Measurements from ENCODE around the gene COL28A1. TPM values are rescaled to one million over a fixed set of nuclear protein-coding genes. Genes with fewer than 3 reads are reported as not detected.

COL28A1 gene
- total RNA-seq, 1 donor from 2014 or later: 0.28 TPM

DNA sequence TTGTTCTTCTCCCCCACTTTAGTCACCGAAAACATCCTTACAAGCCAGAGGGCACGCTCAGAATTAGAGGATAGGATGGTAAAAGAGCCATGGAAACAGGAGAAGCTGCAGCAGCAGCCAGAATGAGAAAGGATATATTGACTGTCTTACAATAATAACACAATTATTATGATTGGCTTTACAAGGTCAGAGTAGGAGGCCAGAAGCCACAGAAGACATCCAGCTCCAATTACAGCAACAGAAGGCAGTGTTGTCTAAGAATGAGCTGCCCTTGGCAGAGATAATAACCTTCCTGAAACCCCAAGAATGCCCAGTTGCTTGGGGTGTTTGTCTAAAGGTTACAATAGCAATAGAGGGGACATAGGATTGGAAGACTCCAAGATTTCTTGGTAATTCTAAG lies 184.5 kb downstream of the COL28A1 start:
- peaks cover 3% of the 10 kb centered on the region for H3K27me3 Mint-ChIP-seq (ENCODE audit: low read depth)
- DNase-seq (ENCODE audit: low read depth, low spot score): no peak
- no peak overlapping the region for H3K4me3 Mint-ChIP-seq
- no peak overlapping the region for H3K27ac Mint-ChIP-seq (ENCODE audit: unreplicated experiment)
- no peaks in the 10 kb centered on the region for H3K4me1 Mint-ChIP-seq
- no peaks in the 10 kb centered on the region for H3K36me3 Mint-ChIP-seq (ENCODE audit: low read depth)
- no peak for TF ChIP-seq CTCF (conservative IDR thresholded peaks at IDR 0.05)
- no peaks in the 10 kb centered on the region for H3K9me3 Mint-ChIP-seq

GRCh38 chr7:7349156-7349555 lies 186.5 kb downstream of the COL28A1 start:
- Mint-ChIP-seq H3K9me3 (no peaks in the 10 kb centered on the region), H3K27ac (ENCODE audit: unreplicated experiment) (no peak overlapping the region), H3K4me1 (no peaks in the 10 kb centered on the region), H3K27me3 (ENCODE audit: low read depth) (peaks cover 3% of the 10 kb centered on the region), H3K36me3 (ENCODE audit: low read depth) (no peaks in the 10 kb centered on the region), H3K4me3 (no peak overlapping the region)
- no peak for DNase-seq (ENCODE audit: low read depth, low spot score)
- no peak for TF ChIP-seq CTCF (conservative IDR thresholded peaks at IDR 0.05)

DNA sequence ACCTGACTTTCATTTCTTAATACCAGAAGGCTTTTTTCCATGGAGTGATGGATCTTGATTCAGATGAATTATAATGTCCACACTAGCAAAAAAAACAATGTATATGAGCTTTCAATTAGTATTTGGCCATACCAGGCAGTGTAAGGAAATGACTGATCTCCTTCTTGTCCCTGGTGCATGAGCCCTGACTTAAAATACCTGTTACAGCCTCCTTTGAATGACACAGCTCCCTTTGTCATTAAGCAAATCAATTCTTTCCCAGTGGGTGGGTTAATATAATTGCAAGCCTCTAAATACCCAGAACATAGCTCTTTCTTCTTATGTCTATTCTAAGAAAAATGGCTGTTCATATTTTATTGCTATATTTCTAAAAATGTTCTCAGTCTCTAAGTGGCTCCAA lies 188.6 kb downstream of the COL28A1 start:
- H3K4me3 Mint-ChIP-seq: no peak overlapping the region
- peaks cover 3% of the 10 kb centered on the region for H3K27me3 Mint-ChIP-seq (ENCODE audit: low read depth)
- no peak for TF ChIP-seq CTCF (conservative IDR thresholded peaks at IDR 0.05)
- H3K27ac Mint-ChIP-seq (ENCODE audit: unreplicated experiment): no peak overlapping the region
- no peaks in the 10 kb centered on the region for H3K36me3 Mint-ChIP-seq (ENCODE audit: low read depth)
- DNase-seq (ENCODE audit: low read depth, low spot score): no peak
- no peaks in the 10 kb centered on the region for H3K9me3 Mint-ChIP-seq
- no peaks in the 10 kb centered on the region for H3K4me1 Mint-ChIP-seq

DNA sequence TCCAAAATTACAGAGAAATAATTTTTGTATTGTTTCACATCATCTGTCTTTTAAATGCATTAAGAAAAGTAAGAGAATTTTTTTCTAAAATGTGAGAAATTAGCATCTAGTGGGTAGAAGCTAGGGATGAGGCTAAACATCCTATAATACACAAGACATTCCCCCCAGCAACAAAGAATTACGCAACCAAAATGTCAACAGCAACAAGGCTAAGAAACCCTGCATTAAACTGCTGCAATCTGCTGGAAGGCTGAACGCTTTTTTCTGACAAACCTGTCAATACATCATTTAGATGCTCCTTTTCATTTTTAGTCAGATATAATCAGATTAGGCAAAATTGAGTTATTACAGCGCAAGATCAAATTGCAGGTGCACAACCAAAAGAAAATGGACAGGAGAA lies 191.1 kb downstream of the COL28A1 start:
- H3K36me3 Mint-ChIP-seq (ENCODE audit: low read depth): no peaks in the 10 kb centered on the region
- peaks cover 3% of the 10 kb centered on the region for H3K27me3 Mint-ChIP-seq (ENCODE audit: low read depth)

GRCh38 chr7:7335909-7336308 lies 199.8 kb downstream of the COL28A1 start:
- H3K4me1 Mint-ChIP-seq: no peaks in the 10 kb centered on the region
- H3K27ac Mint-ChIP-seq (ENCODE audit: unreplicated experiment): peak overlapping the region; percentile 46
- H3K27me3 Mint-ChIP-seq (ENCODE audit: low read depth): peaks cover 2% of the 10 kb centered on the region
- DNase-seq (ENCODE audit: low read depth, low spot score): no peak
- no peak overlapping the region for H3K4me3 Mint-ChIP-seq
- peaks cover 7% of the 10 kb centered on the region for H3K9me3 Mint-ChIP-seq
- no peak for TF ChIP-seq CTCF (conservative IDR thresholded peaks at IDR 0.05)
- no peaks in the 10 kb centered on the region for H3K36me3 Mint-ChIP-seq (ENCODE audit: low read depth)

More for the DNA sequence above, 191.1 kb downstream of the COL28A1 start:
- no peak for TF ChIP-seq CTCF (conservative IDR thresholded peaks at IDR 0.05)
- Mint-ChIP-seq H3K4me1 (no peaks in the 10 kb centered on the region), H3K4me3 (no peak overlapping the region), H3K9me3 (no peaks in the 10 kb centered on the region), H3K27ac (ENCODE audit: unreplicated experiment) (no peak overlapping the region)
- no peak for DNase-seq (ENCODE audit: low read depth, low spot score)

- H3K4me3 Mint-ChIP-seq: no peak overlapping the region
- no peak overlapping the region for H3K27ac Mint-ChIP-seq (ENCODE audit: unreplicated experiment)
- H3K4me1 Mint-ChIP-seq: no peaks in the 10 kb centered on the region
- peaks cover 7% of the 10 kb centered on the region for H3K9me3 Mint-ChIP-seq
- DNase-seq (ENCODE audit: low read depth, low spot score): no peak
- H3K27me3 Mint-ChIP-seq (ENCODE audit: low read depth): peaks cover 2% of the 10 kb centered on the region
- no peaks in the 10 kb centered on the region for H3K36me3 Mint-ChIP-seq (ENCODE audit: low read depth)
- TF ChIP-seq CTCF (conservative IDR thresholded peaks at IDR 0.05): no peak
Measured at GRCh38 chr7:7335215-7335614, 200.5 kb downstream of the COL28A1 start.

All from neural crest cell (in vitro differentiated cells).